Central memory CD8-positive, alpha-beta T cell (primary cell): Measurements from ENCODE around the gene TCF12.
"Not testable (repeated sequence)": the region's sequence is repeated elsewhere in the genome, so short reads cannot be mapped to it uniquely, and the experiment has no call there.

Source experiments
- ATAC-seq: fragments of 150-1000 bp; cut with Tn5 transposase; replicated peaks from 2 replicates; pipeline ENCODE4 v1.10.0; 2022; ENCODE audit warnings: mild to moderate bottlenecking, moderate FRiP score, moderate number of reproducible peaks; ENCODE audit not compliant: poor library complexity, severe bottlenecking; ENCODE audit errors: extremely low read depth
- DNase-seq, 2 donors: peaks; one replicate each; pipeline ENCODE4 v3.0.0; 2021; ENCODE audit warnings: low spot score in 2 of 2
- H3K27ac Mint-ChIP-seq: one replicate; pipeline ENCODE4 v1.8.0; 2022; ENCODE audit warnings: low read depth, mild to moderate bottlenecking, moderate library complexity, mixed read lengths
- H3K27me3 Mint-ChIP-seq: one replicate; pipeline ENCODE4 v1.8.0; 2022; ENCODE audit warnings: mixed read lengths
- H3K36me3 Mint-ChIP-seq: one replicate; pipeline ENCODE4 v1.8.0; 2022; ENCODE audit warnings: mild to moderate bottlenecking, moderate library complexity, mixed read lengths; ENCODE audit not compliant: insufficient read depth
- H3K4me1 Mint-ChIP-seq: one replicate; pipeline ENCODE4 v1.8.0; 2022; ENCODE audit warnings: mixed read lengths
- H3K4me3 Mint-ChIP-seq: one replicate; pipeline ENCODE4 v1.8.0; 2022; ENCODE audit warnings: mild to moderate bottlenecking, moderate library complexity, mixed read lengths
- H3K9me3 Mint-ChIP-seq: one replicate; pipeline ENCODE4 v1.8.0; 2022; ENCODE audit warnings: mixed read lengths

The TCF12 gene

GRCh38 chr15:57138349-57138788 is 219.9 kb downstream of the TCF12 start:
- DNase-seq = no peak
- Mint-ChIP-seq H3K36me3 (peaks cover 2% of the 10 kb centered on the region), H3K4me3 (no peak overlapping the region), H3K4me1 (peaks cover 16% of the 10 kb centered on the region), H3K9me3 (no peaks in the 10 kb centered on the region), H3K27ac (no peak overlapping the region), H3K27me3 (no peaks in the 10 kb centered on the region)
- ATAC-seq = no peak

GRCh38 chr15:57143511-57144078 is 225.2 kb downstream of the TCF12 start:
- DNase-seq (no peak), ATAC-seq (no peak)
- H3K27ac Mint-ChIP-seq = no peak overlapping the region
- H3K27me3 Mint-ChIP-seq = no peaks in the 10 kb centered on the region
- no peaks in the 10 kb centered on the region for H3K9me3 Mint-ChIP-seq
- H3K4me1 Mint-ChIP-seq = peaks cover 19% of the 10 kb centered on the region
- H3K4me3 Mint-ChIP-seq = no peak overlapping the region
- peaks cover 3% of the 10 kb centered on the region for H3K36me3 Mint-ChIP-seq

DNA sequence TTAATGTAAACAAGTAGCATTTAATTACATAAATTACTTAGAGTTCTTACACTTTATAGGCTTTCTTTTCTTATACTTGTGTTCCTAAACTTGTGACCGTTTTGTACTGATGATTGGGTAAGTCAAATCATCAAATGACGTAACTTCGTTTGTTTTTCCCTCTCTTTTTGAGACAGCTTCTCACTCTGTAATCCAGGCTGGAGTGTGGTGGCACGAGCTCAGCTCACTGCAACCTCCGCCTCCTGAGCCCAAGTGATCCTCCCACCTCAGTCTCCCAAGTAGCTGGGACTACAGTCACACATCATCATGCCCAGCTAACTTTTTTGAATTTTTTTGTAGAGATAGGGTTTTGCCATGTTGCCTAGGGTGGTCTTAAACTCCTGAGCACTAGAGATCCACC is 226.0 kb downstream of the TCF12 start:
- H3K9me3 Mint-ChIP-seq = no peaks in the 10 kb centered on the region
- peaks cover 19% of the 10 kb centered on the region for H3K4me1 Mint-ChIP-seq
- DNase-seq (no peak), ATAC-seq (no peak)
- H3K27ac Mint-ChIP-seq = no peak overlapping the region
- peaks cover 3% of the 10 kb centered on the region for H3K36me3 Mint-ChIP-seq
- H3K4me3 Mint-ChIP-seq = no peak overlapping the region
- H3K27me3 Mint-ChIP-seq = no peaks in the 10 kb centered on the region

GRCh38 chr15:57146506-57147201 is 228.2 kb downstream of the TCF12 start:
- Mint-ChIP-seq H3K27ac (no peak overlapping the region), H3K4me3 (no peak overlapping the region), H3K4me1 (peaks cover 29% of the 10 kb centered on the region)

GRCh38 chr15:57147621-57148020 is 229.2 kb downstream of the TCF12 start:
- ATAC-seq (no peak), DNase-seq (no peak)
- Mint-ChIP-seq H3K36me3 (peaks cover 9% of the 10 kb centered on the region), H3K9me3 (peaks cover 18% of the 10 kb centered on the region), H3K27me3 (no peaks in the 10 kb centered on the region), H3K27ac (no peak overlapping the region), H3K4me3 (no peak overlapping the region), H3K4me1 (peaks cover 36% of the 10 kb centered on the region)

More at GRCh38 chr15:57146506-57147201, 228.2 kb downstream of the TCF12 start:
- Mint-ChIP-seq H3K36me3 (peaks cover 5% of the 10 kb centered on the region), H3K9me3 (peaks cover 12% of the 10 kb centered on the region), H3K27me3 (no peaks in the 10 kb centered on the region)
- DNase-seq = no peak
- ATAC-seq = no peak

- Mint-ChIP-seq H3K27ac (no peak overlapping the region), H3K4me1 (peaks cover 39% of the 10 kb centered on the region), H3K27me3 (no peaks in the 10 kb centered on the region), H3K4me3 (no peak overlapping the region), H3K36me3 (peaks cover 9% of the 10 kb centered on the region), H3K9me3 (peaks cover 18% of the 10 kb centered on the region)
- no peak for DNase-seq
- ATAC-seq = no peak
These were observed 229.8 kb downstream of the TCF12 start for GRCh38 chr15:57148262-57148661.

GRCh38 chr15:57149196-57149595 is 230.8 kb downstream of the TCF12 start:
- no peak for DNase-seq
- H3K36me3 Mint-ChIP-seq = peaks cover 12% of the 10 kb centered on the region

GRCh38 chr15:57150066-57150865 is 231.8 kb downstream of the TCF12 start:
- Mint-ChIP-seq H3K27me3 (no peaks in the 10 kb centered on the region), H3K4me3 (no peak overlapping the region), H3K4me1 (peaks cover 37% of the 10 kb centered on the region), H3K36me3 (peaks cover 12% of the 10 kb centered on the region), H3K27ac (no peak overlapping the region), H3K9me3 (peaks cover 18% of the 10 kb centered on the region)
- ATAC-seq (no peak), DNase-seq (no peak)

More at GRCh38 chr15:57149196-57149595, 230.8 kb downstream of the TCF12 start:
- no peak overlapping the region for H3K27ac Mint-ChIP-seq
- ATAC-seq = no peak
- no peaks in the 10 kb centered on the region for H3K27me3 Mint-ChIP-seq
- peaks cover 34% of the 10 kb centered on the region for H3K4me1 Mint-ChIP-seq
- peaks cover 18% of the 10 kb centered on the region for H3K9me3 Mint-ChIP-seq
- no peak overlapping the region for H3K4me3 Mint-ChIP-seq

- Mint-ChIP-seq H3K36me3 (peaks cover 12% of the 10 kb centered on the region), H3K4me1 (peaks cover 37% of the 10 kb centered on the region), H3K9me3 (peaks cover 18% of the 10 kb centered on the region)
- not testable (repeated sequence) for H3K27ac Mint-ChIP-seq, ATAC-seq, H3K27me3 Mint-ChIP-seq, H3K4me3 Mint-ChIP-seq, DNase-seq
These were observed 232.4 kb downstream of the TCF12 start for GRCh38 chr15:57150866-57151203.

GRCh38 chr15:57152133-57152532 is 233.7 kb downstream of the TCF12 start:
- peak overlapping the region; percentile 19 for H3K27ac Mint-ChIP-seq
- DNase-seq (no peak), ATAC-seq (no peak)
- peaks cover 18% of the 10 kb centered on the region for H3K9me3 Mint-ChIP-seq
- H3K4me1 Mint-ChIP-seq = peaks cover 37% of the 10 kb centered on the region
- no peak overlapping the region for H3K4me3 Mint-ChIP-seq
- peaks cover 11% of the 10 kb centered on the region for H3K36me3 Mint-ChIP-seq
- H3K27me3 Mint-ChIP-seq = no peaks in the 10 kb centered on the region

DNA sequence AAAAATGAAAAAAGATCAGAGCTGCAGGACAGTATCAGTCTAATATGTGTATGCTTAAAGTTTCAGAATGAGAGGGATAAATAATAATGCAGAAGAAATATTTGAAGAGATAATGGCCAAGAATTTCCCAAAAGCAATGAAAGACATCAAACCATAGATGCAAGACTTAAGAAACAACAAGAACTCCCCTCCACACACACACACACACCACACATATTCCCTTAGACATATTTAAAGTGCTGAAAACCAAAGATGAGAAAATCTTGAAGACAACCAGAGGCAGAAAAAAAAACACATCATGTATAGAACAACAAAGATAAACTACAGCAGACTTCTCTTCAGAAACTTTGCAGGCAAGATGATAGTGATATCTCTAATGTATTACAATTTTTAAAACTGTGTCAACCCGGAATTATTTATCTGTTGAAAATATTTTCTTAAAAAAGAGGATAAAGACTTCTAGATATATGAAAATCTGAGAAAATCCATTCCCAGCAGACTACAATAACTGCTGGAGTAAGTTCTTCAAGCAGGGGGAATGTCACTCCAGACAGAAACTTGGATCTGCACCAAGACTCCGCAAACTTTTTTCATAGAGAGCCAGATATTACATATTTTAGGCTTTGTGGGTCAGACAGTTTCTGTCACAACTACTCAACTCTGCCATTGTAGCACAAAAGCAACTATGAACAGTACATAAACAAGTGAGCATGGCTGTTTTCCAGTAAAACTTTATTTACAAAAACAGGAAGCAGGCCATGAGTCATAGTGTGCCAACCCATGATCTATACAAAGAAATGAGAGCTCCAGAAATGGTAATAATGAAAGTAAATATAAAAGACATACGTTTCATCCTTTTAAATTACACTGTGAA is 234.5 kb downstream of the TCF12 start:
- peak overlapping the region; percentile 19 for H3K27ac Mint-ChIP-seq

DNA sequence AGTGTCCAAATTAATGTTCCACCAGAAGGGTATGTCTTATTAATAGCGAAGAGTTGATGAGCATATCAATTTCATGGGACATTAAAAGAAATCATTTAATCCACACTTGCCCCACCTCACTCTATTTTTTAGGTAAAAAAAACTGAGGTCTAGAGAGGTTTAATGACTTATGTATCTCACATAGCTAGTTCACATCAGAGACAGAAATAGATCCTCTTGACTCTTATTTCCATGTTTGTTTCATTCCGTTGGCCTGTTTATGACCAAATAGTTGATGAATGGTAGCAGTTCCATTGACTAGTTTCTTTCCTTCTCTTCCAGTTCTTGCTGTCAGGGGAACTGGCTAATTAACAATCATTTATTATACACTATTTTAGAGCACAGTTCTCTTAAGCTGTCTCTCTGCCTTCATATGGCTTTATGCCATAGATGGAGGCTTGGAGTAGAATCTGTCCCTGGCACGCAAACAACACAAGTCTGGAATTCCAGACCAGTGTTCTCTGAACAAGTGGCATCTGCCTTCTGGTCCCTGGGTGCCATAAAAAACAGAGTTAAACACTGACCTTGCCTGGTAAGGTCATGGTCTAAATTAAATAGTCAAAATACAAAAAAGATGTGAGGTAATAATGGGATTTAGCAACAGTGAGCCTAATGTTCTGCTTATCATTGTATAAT is 237.9 kb downstream of the TCF12 start:
- Mint-ChIP-seq H3K9me3 (peaks cover 6% of the 10 kb centered on the region), H3K36me3 (peaks cover 9% of the 10 kb centered on the region), H3K4me1 (peaks cover 31% of the 10 kb centered on the region), H3K27ac (no peak overlapping the region), H3K27me3 (no peaks in the 10 kb centered on the region), H3K4me3 (no peak overlapping the region)
- ATAC-seq (no peak), DNase-seq (no peak)

More for the DNA sequence above, 234.5 kb downstream of the TCF12 start:
- no peak for ATAC-seq
- H3K4me1 Mint-ChIP-seq = peaks cover 38% of the 10 kb centered on the region
- DNase-seq = no peak
- peaks cover 18% of the 10 kb centered on the region for H3K9me3 Mint-ChIP-seq
- peaks cover 11% of the 10 kb centered on the region for H3K36me3 Mint-ChIP-seq
- no peaks in the 10 kb centered on the region for H3K27me3 Mint-ChIP-seq
- H3K4me3 Mint-ChIP-seq = no peak overlapping the region
